ENCODE results near the gene CCL23.
A peak's percentile ranks its signal among the peaks of the same experiment; 100 is the strongest.
"Not testable (repeated sequence)": the region's sequence is repeated elsewhere in the genome, so short reads cannot be mapped to it uniquely, and the experiment has no call there.

The CCL23 gene

GRCh38 chr17:36002631-36003030 is 15.1 kb downstream of the CCL23 start:
- no peak for DNase-seq

- DNase-seq, result no peak
Observed at GRCh38 chr17:36001862-36002603, 15.7 kb downstream of the CCL23 start.

- DNase-seq, result no peak
Observed at GRCh38 chr17:36001110-36001771, 16.5 kb downstream of the CCL23 start, which contains the start of gene CCL15. Gene CCL15, minus strand, starts transcription at chr17:36001553. Its CDS starts 61 bp downstream, at chr17:36001492.

GRCh38 chr17:36000732-36001109 is 17.1 kb downstream of the CCL23 start:
- no peak for DNase-seq

GRCh38 chr17:35998756-35999155 is 19.0 kb downstream of the CCL23 start:
- no peak for DNase-seq

GRCh38 chr17:35998018-35998545 is 19.7 kb downstream of the CCL23 start:
- DNase-seq, result no peak

- DNase-seq, result not testable (repeated sequence)
Observed at GRCh38 chr17:35995346-35995745, 22.4 kb downstream of the CCL23 start.

GRCh38 chr17:35991075-35991474 is 26.7 kb downstream of the CCL23 start:
- DNase-seq, result no peak

GRCh38 chr17:35988164-35988563 is 29.6 kb downstream of the CCL23 start:
- no peak for DNase-seq

- DNase-seq, result no peak
Observed at GRCh38 chr17:35986643-35987042, 31.1 kb downstream of the CCL23 start, which contains the start of gene CCL14. Gene CCL14, minus strand, starts transcription at chr17:35986729. Its CDS starts 80 bp downstream, at chr17:35986649.

- DNase-seq, result no peak
Observed at GRCh38 chr17:35984140-35984539, 33.6 kb downstream of the CCL23 start.

- no peak for DNase-seq
Observed at GRCh38 chr17:35982409-35983191, 35.2 kb downstream of the CCL23 start.

GRCh38 chr17:35981908-35982330 is 35.9 kb downstream of the CCL23 start:
- no peak for DNase-seq

- DNase-seq, result no peak
Observed at GRCh38 chr17:35981246-35981645, 36.5 kb downstream of the CCL23 start, which contains the start of gene CCL16. Gene CCL16, minus strand, starts transcription at chr17:35981497. Its CDS starts 77 bp downstream, at chr17:35981420.

GRCh38 chr17:35978346-35978745 is 39.4 kb downstream of the CCL23 start:
- DNase-seq, result no peak

- DNase-seq, result no peak
Observed at GRCh38 chr17:35977509-35977908, 40.3 kb downstream of the CCL23 start.

GRCh38 chr17:35973333-35974260 is 44.2 kb downstream of the CCL23 start:
- DNase-seq, result no peak

- no peak for DNase-seq
Observed at GRCh38 chr17:35972945-35973332, 44.8 kb downstream of the CCL23 start.

GRCh38 chr17:35972535-35972934 is 45.2 kb downstream of the CCL23 start:
- no peak for DNase-seq

- DNase-seq, result no peak
Observed at GRCh38 chr17:35972066-35972465, 45.7 kb downstream of the CCL23 start.

- peak; percentile 88 for DNase-seq
Observed at GRCh38 chr17:35969558-35970380, 48.0 kb downstream of the CCL23 start.

Data from activated CD8-positive, alpha-beta memory T cell treated with anti-CD3 and anti-CD28 coated beads, Interleukin-2, amount 50 U/mL, for 48 hours (primary cell).